GM21526 (cell line): ENCODE measurements around the gene LPCAT2.

Source experiments
- ATAC-seq: cut with Tn5 transposase; IDR thresholded peaks from one replicate; pipeline ENCODE4 v1.9.1; 2021; ENCODE audit warnings: moderate library complexity; ENCODE audit not compliant: unreplicated experiment, low FRiP score

The LPCAT2 gene

GRCh38 chr16:55480228-55480655, 28.6 kb upstream of the LPCAT2 start:
- ATAC-seq: no peak

DNA sequence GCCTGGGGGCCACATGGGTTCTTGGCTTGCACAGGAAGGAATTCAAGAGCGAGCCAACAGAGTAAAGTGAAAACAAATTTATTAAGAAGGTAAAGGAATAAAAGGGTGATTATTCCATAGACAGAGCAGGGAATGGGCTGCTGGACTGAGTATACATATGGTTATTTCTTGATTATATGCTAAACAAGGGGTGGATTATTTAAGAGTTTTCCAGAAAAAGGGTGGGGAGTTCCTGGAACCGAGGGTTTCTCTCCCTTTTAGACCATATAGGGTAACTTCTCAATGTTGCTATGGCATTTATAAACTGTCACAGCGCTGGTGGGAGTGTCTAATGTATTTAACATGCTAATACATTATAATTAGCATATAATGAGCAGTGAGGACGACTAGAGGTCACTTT, 27.8 kb upstream of the LPCAT2 start:
- ATAC-seq: no peak

DNA sequence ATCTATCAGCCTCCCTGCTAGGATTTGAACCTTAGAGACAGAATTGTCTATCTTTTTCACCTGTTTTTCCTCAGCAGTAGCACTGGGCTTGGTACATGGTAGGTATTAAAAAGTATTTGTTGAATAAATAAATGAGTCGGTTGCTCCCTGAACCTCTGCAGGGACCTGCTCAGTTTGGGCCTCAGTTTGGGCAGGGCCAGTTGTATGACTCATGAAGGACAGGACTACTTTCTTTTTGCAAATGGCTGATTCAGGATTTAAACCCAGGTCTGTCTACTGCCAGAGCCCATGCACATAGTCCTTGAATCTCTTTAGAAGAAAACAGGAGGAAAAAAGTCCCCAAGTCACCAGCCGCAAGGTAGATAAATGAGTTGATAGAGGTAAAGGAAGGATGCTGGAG, 26.8 kb upstream of the LPCAT2 start:
- no peak for ATAC-seq

DNA sequence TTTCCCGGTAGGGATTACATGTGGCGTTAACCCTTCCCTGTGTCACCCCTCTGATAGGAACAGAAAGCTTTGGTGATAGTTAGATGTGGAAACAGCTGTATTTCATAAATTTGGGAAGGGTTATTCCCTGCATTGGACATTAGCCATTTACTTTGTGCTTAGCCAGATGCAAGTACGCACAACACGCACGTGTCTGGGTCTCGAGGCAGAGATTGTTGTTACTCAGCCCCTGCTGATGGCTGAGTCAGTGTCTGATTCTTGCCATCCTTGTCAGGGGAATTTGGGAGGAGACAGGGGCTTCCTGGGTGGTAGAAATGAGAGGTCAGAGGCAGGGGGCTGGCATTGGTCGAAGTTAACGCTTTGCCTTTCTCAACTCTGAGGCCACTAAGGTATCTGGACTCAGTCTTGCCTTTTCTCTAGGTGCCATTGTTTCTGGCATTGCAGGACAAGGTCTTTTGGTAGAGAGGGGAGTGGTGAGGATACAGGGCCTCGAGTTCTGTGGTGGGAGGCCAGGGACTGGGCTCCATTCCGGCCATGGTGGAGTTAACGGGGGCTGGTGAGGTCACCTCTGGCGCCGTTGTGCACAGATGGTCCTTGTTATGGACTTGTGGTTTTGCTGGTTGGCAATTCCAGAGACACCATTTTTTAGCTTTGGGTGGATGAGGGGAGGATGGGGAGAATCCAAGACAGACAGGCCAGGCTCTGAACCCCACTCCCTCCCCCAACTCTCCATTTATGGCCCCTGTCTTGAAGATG, 21.6 kb upstream of the LPCAT2 start:
- ATAC-seq: no peak

DNA sequence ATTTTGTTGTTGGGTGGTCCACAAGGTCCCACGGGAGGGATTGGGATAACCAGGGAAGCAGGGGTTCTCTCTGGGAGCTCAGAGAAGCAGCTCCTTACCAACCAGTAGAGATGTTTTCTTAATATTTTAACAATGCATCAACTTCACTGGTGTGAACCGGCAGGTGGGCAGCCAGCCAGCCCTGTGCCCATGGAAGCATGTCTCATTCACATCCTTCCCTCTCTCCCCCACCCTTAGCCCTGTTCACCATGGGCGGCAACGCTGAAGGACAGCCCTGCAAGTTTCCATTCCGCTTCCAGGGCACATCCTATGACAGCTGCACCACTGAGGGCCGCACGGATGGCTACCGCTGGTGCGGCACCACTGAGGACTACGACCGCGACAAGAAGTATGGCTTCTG, 20.6 kb upstream of the LPCAT2 start:
- no peak for ATAC-seq

GRCh38 chr16:55489119-55489955, 19.5 kb upstream of the LPCAT2 start:
- no peak for ATAC-seq

GRCh38 chr16:55489956-55490265, 19.0 kb upstream of the LPCAT2 start:
- no peak for ATAC-seq

DNA sequence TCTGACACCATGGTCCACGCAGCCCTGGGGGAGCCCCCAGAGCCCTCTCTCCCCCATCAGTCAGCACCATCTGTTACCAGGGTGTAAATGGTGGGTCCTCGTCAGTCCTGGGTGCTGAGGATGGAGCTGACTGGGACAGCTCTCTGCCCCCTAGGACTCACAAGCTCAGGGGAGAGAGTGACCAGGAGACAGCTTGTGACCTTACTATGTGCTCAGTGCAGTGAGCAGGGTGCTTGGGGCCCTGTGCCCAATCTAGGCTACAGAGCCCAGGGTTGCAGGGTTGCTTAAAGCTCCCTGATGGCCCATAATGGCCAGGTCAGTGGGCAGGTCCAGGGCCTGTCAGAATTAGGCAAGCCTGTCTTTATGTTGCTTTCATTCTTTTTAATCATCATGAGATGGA, 18.6 kb upstream of the LPCAT2 start:
- no peak for ATAC-seq

- no peak for ATAC-seq
Measured at GRCh38 chr16:55491691-55492090, 17.2 kb upstream of the LPCAT2 start.

DNA sequence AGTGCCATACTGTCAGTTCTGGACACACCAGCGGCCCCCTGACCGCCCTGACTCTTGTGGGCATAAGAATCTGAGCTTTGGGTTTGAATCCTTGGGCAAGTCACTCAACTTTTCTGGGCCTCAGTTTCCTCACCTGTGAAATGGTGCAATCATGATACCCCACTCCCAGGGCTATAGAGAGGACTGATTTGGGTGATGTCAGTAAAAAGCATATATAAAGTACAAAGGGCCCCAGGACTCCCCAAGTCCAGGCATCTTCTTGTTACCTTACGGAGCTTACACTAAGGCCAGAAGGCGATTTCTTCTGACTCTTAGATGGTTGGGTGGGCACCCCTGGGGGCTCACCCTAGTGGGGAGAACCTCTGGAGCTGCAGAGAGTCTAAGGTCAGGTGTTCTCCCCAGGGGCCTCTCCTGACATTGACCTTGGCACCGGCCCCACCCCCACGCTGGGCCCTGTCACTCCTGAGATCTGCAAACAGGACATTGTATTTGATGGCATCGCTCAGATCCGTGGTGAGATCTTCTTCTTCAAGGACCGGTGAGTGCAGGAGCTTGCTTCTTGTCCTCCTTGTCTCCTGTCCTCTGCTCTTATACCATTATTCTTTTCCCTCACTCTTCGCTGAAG, 16.0 kb upstream of the LPCAT2 start:
- ATAC-seq: no peak

- no peak for ATAC-seq
Measured at GRCh38 chr16:55494994-55495421, 13.9 kb upstream of the LPCAT2 start.

GRCh38 chr16:55495616-55496289, 13.1 kb upstream of the LPCAT2 start:
- ATAC-seq: no peak

DNA sequence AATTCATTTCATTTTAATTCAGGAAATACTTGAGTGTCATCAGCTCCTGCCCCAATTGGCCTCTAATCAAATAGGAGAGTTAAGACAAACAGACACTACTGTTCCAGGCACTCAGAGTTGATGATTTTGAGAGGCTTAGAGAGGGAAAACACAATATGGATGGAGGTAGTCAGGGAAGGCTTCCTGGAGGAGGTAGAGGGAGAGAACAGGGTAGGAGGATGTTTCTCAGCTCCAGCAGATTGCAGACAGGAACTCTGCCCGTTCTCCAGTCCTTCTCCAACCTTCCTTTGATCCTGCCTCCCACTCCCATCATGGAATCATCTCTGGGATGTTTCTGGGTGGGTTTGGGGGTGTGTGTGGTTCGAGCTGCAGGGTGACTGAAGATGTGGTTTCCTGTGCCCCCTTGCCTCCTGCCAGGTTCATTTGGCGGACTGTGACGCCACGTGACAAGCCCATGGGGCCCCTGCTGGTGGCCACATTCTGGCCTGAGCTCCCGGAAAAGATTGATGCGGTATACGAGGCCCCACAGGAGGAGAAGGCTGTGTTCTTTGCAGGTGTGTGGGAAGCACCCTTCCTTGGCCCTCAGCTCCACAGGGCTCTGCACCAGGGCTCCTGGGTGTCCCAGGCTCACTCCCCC, 12.2 kb upstream of the LPCAT2 start:
- no peak for ATAC-seq

- no peak for ATAC-seq
Measured at GRCh38 chr16:55497558-55497957, 11.3 kb upstream of the LPCAT2 start.

GRCh38 chr16:55498101-55498500, 10.8 kb upstream of the LPCAT2 start:
- no peak for ATAC-seq

DNA sequence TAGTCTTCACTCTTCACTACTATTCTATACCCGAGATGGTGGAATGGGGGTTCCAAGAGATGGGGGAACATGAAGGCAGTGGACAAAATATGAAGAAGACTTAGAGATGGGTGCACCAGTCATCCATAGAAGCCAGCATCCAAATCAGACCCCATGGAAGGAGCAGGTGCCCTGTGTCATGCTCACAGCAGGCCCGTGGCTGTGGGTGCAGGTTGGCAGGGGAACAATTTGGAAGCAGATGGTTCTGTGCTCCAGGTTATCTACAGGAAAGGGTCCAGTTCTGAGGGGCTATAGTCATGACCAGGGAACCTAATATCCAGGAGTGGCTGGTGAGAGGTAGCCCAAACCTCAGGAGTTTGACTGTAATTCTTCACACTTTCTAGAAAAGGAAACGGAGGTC, 9.6 kb upstream of the LPCAT2 start:
- ATAC-seq: no peak

DNA sequence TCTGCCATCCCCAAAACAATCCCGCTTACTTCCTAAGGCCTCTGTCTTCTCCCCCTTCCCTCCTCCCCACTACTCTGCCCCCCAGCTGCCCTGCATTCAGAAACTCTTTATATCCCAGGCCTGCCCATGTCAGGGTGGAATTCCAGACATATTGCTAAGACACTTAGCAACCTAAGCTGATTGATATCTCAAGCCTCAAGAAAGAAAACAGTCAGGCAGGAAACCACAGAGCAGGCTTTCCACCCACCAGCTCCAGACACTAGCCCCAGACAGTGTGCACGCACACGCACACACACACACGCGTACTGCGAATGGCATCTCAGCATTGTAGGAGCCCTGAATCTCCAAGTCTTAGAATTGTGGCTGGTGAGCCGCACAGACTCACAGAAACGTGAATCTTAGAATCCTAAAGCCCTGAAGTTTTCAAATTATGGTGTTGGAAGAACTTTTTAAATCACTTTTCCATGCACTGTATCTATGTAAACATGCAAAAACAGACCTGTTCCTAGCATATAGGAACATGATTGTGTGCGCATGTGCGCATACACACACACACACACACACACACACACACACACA, 8.8 kb upstream of the LPCAT2 start:
- ATAC-seq: no peak

DNA sequence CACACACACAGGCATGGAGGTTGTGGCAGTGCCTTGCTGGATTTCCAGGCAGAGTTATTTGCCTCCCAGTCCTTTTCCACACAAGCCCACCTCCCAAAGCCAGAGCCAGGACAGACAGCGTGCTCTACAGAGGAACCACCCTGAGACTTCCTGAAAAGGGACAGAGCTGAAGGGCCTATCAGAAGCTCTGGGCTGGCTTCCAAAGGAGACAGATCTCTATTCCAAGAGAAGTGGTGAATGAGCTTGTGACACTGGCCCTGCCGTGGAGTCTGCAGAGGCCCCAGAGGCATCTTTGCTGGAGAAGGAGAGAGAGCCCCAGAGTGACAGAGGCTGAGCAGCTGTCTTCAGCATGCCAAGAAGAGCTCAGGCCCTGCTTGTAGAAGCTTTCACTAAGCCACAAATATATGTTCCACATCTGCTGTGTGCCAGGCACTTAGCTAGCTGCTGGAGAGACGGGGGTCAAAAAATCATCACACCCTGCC, 8.3 kb upstream of the LPCAT2 start:
- no peak for ATAC-seq

DNA sequence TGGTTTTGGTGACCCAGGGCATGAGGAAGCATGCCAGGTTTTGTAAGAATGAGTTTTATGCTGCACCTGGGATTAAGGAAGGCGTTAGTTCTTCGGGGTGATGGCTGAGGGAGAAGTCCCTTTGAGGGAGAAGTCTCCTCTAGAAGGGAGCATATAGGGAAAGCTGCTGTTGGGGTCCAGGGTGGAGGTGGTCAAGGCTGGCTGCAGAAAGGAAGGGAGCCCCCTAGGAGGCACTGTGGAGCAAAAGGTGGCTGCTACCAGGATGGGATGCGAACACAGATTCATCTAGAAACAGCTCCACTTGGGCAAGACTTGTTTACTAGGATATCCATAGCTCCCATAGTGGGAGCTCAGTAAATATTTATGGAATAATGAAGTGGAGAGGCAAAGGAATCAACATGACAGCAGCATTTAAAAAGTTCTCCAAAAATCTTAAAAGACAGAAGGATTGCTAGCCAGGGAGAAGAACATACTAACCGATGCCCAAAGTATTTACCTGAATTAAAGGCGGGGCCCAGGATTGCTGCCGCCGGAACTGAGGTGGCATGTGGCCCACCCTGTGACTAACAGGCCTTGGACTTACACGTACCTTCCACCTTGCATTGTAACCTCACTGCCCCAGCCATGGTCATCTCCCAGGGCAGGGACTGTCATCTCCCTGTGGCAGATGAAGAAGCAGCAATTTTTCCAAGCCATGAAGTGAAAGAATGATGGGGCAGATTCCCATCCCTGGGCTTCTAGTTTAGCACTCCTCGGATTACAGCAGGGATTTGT, 7.1 kb upstream of the LPCAT2 start:
- no peak for ATAC-seq
